Cardiac fibroblast (primary cell): Measurements from ENCODE around the gene NOP56.

Experiments used
- DNase-seq, 2 donors: peaks; one replicate each; pipeline versions ENCODE4 v3.0.0 to v3.0.0-alpha.2; 2010; ENCODE audit warnings: low read depth in 2 of 2
- H3K4me3 ChIP-seq, 2 donors: replicated peaks in 1 of 2; 1 replicate in 1 of 2; 2 replicates in 1 of 2; pipeline ENCODE4 v1.5.1; 2011; ENCODE audit warnings: low read depth in 2 of 2, low read length in 2 of 2, mild to moderate bottlenecking in 2 of 2, moderate library complexity in 1 of 2
- TF ChIP-seq, protein P1 (sequence below): IDR thresholded peaks from one replicate; pipeline ENCODE4 v1.5.1; 2011; ENCODE audit warnings: low read depth, mild to moderate bottlenecking, low read length, inconsistent platforms

Gene NOP56

DNA sequence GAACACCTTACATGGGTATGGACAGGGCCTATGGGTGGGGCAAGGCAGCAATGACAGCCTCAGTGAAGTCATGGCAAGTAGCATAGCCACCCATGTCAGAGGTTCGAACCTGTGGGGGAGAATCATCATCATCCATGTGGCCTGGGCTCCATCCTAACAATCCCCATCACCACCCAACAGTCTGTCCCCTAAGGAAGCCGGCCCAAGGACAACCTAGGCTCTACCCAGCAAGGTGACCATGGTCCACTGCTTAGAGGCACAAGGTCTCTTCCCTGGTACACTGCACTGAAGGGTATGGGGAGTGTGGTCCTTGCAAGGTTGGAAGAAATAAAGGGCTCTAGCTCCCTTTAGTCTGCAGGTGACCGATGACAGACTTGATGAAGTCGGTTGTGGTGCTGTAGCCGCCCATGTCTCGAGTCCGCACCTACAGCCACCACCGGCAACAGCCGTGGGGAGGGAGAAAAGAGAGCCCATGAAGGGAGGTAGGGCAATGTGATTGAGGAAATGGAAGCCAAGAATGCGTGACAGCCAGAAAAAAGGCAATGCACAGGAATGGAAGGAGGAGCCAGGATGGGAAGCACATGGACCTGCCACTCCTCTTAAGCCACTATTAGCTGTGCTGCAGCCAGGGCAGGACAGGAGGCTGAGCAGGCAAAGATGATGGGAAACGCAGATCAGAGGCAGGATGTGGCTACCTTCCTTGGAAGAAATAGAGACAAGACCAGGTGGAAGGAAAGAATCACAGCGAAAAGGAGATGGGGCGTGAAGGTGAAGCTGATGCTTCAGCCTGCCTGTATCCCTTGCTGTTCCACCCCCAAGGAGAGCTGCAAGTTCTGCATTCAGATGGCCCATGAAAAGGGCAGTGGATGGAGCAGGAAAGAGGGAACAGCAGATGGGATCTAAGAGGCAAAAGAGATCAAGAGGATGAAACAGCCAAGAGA lies 6.3 kb downstream of the NOP56 start:
- no peak overlapping the region for H3K4me3 ChIP-seq
- DNase-seq = no peak
- TF ChIP-seq, protein P1, sequence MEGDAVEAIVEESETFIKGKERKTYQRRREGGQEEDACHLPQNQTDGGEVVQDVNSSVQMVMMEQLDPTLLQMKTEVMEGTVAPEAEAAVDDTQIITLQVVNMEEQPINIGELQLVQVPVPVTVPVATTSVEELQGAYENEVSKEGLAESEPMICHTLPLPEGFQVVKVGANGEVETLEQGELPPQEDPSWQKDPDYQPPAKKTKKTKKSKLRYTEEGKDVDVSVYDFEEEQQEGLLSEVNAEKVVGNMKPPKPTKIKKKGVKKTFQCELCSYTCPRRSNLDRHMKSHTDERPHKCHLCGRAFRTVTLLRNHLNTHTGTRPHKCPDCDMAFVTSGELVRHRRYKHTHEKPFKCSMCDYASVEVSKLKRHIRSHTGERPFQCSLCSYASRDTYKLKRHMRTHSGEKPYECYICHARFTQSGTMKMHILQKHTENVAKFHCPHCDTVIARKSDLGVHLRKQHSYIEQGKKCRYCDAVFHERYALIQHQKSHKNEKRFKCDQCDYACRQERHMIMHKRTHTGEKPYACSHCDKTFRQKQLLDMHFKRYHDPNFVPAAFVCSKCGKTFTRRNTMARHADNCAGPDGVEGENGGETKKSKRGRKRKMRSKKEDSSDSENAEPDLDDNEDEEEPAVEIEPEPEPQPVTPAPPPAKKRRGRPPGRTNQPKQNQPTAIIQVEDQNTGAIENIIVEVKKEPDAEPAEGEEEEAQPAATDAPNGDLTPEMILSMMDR = no peak

DNA sequence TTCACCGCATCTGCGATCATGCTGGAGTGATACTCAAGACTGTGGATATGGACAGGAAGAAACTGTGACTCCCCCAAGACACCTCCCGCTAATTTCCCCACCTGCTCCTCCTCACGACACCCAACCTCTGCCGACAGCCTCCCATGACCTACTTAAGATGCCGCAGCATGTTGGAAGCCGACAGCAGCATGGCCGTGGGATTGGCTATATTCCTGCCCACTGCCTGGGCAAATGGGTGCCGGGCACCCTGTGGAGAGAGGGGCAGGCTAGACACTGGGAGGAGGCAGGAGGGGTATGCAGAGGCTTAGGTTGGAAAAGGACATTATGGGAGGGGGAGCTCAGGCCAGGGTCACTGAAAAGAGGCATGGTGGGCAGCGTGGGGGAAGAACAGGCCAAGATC lies 7.1 kb downstream of the NOP56 start:
- no peak overlapping the region for H3K4me3 ChIP-seq
- no peak for DNase-seq
- TF ChIP-seq, protein P1 = no peak

DNA sequence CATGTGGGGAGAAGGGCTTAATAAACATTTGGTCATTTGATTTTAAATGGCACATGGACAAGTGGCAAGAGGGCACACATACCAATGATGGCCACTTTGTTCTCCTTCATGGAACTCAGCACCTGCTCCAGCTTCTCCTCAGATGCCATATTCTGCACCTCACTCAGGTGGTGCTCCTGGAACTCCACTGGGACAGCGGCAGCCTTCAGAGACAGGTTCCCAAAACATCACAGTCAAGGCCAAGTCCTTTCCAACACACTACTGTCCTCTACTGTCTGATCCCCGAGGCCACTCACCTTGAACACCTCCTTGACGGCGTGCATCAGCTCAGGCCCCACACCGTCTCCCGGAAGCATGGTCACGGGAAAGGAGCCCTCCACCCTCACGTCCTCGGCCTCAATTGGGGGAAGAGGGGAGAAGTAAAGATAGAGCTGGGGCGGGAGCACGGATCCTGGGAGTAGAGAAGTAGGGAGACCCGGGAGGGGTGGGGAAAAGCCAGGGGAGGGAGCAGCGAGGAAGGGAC lies 11.0 kb downstream of the NOP56 start:
- H3K4me3 ChIP-seq = peak overlapping the region; percentile 99 to 100
- DNase-seq = no peak
- TF ChIP-seq, protein P1 = no peak

DNA sequence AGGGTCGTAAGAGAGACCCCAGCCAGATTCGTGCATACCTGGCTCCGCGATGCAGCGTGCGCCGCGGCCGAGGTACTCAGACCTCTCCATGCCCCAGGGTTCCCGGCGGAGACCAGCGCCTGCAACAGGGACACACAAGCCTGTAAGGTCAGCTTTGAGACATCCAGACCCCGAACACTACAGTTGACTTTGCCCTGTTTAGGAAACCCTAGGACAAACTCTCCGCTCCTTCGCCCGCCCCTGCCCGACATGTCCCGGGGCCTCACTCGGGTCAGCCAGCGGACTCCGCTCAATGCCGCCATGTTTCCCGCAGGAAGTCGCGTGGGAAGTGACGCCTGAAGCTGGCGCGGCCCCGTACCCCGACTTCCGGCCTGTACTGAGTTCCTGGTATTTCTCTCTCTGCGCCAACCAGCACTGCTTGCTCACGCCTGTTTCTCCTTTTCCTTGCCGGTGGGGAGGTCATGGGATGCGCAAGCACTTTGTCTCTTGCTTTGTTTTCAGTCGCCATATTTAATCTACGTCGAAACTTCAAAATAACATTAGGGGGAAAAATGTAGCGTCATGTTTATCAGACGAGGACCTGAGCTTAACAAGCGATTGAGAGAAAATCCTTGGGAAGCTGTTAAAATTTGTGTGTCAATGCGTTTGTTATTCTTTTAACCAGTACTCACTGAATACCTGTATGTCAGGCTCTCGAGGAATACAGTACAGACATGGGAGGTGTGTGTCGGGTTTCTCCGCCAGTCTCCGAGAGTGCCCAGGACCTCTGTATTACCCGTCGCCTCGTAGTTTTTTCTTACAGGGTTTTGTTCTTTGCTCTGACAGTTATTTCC lies 11.7 kb downstream of the NOP56 start, which contains the start of gene IDH3B:
Gene IDH3B (minus strand): TSS at position 330 of the 833 bp plus-strand sequence. CDS start 28 bp downstream, at position 302.
- peak within 1 kb of the TSS; percentile 99 to 100 for H3K4me3 ChIP-seq
- TF ChIP-seq, protein P1 = no peak
- peak; percentile 93 to 94 for DNase-seq

DNA sequence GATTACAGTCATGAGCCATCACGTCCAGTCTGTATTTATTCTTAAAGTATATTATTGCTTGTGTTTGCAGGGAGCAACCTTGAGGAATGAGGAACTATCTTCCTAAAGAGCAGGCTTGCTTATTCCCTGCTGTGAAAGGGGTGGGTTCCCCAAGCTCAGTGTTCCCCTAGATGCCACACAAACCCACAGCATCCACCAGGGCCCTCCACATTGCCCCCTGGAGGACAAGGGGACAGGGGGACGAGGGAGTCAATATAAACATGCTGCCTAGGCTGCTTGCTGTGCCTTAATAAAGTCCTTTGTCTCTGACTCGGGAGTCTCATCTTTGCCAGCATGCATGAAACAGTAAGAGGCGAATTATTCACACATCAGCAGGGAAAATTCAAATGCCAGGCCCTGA lies 19.5 kb downstream of the NOP56 start:
- no peak overlapping the region for H3K4me3 ChIP-seq
- TF ChIP-seq, protein P1 = peak; percentile 13
- DNase-seq = no peak

DNA sequence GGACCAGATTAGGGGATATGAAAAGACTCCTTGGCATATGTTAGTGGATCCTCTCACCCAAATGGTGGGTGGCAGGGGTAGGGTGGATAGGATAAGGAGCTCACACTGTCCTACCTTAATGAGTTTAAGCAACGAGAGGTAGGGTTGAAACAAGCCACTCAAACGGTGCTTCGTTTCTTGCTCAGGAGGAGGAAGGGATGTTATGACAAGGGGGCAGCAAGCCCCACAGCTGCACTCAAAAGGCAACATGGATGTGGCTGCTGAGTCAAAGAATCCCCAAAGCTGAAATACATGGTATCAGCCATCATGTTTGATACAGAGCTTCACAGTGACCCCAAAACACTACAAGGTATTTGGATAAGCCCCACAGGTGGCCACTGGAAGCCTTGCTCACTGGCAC lies 20.0 kb downstream of the NOP56 start:
- H3K4me3 ChIP-seq = no peak overlapping the region
- no peak for DNase-seq
- TF ChIP-seq, protein P1 = no peak
